Loucy (cell line): ENCODE data around the gene KCNH1.

Experiments
- EZH2phosphoT487 ChIP-seq: fragments of 200-600 bp; IDR thresholded peaks from 2 replicates; pipeline ENCODE4 v1.6.1; 2018; ENCODE audit warnings: antibody characterized with exemption, mild to moderate bottlenecking, moderate library complexity, borderline replicate concordance
- TF ChIP-seq, protein P1 (sequence below): fragments of 200-600 bp; sonication (generic); conservative IDR thresholded peaks from 2 replicates; pipeline ENCODE4 v1.5.1; 2014; ENCODE audit warnings: mild to moderate bottlenecking, antibody characterized with exemption, low read length

DNA sequence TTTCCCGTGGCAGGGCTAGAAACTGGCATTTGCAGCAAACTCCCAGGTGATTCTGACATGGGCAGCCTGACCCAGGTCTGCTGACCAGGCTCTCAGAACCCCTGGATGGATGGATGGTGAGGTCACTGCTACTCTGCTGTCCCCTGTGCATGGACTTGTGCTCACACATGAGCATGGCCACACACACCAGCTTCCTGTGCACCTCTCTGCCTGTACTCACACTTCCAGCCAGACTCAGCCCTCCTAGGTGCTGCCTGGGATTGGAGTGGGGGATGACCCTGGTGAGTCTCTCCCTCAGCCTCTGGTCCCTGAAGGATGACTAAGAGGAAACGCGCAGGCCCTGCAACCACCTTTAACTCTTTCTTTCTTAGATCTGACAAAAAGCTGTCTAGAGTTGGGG lies 444.1 kb downstream of the KCNH1 start:
- TF ChIP-seq, protein P1, sequence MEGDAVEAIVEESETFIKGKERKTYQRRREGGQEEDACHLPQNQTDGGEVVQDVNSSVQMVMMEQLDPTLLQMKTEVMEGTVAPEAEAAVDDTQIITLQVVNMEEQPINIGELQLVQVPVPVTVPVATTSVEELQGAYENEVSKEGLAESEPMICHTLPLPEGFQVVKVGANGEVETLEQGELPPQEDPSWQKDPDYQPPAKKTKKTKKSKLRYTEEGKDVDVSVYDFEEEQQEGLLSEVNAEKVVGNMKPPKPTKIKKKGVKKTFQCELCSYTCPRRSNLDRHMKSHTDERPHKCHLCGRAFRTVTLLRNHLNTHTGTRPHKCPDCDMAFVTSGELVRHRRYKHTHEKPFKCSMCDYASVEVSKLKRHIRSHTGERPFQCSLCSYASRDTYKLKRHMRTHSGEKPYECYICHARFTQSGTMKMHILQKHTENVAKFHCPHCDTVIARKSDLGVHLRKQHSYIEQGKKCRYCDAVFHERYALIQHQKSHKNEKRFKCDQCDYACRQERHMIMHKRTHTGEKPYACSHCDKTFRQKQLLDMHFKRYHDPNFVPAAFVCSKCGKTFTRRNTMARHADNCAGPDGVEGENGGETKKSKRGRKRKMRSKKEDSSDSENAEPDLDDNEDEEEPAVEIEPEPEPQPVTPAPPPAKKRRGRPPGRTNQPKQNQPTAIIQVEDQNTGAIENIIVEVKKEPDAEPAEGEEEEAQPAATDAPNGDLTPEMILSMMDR: no peak
- no peak for TF ChIP-seq EZH2phosphoT487
